ENCODE measurements around the gene OSBPL2.

Gene OSBPL2

DNA sequence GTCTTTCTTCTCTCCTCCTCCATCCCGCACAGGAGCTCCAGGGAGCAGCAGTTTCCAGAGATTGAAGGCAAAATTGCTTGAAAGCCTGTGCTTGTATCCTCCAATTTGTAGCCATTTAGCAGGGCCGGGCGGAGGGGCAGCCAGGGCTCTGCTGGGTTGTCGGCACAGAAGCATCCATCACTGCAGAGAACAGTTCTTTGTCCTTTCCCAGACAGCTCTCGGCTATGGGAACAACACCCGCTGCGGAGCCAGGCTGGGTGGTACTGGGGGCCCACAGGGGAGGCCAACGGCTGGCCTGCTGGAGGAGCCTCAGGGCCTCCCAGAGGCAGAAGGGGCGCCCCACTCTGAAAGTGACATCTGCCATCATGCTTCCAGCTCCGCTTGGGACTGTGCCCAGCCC lies 26.0 kb upstream of the OSBPL2 start:
- Mint-ChIP-seq H3K9me3 (no peaks in the 10 kb centered on the region), H3K36me3 (ENCODE audit: low read depth) (peaks cover 2% of the 10 kb centered on the region), H3K27me3 (peaks cover 26% of the 10 kb centered on the region), H3K4me1 (ENCODE audit: low read depth) (no peaks in the 10 kb centered on the region), H3K27ac (no peak overlapping the region), H3K4me3 (no peak overlapping the region)
- DNase-seq = no peak

DNA sequence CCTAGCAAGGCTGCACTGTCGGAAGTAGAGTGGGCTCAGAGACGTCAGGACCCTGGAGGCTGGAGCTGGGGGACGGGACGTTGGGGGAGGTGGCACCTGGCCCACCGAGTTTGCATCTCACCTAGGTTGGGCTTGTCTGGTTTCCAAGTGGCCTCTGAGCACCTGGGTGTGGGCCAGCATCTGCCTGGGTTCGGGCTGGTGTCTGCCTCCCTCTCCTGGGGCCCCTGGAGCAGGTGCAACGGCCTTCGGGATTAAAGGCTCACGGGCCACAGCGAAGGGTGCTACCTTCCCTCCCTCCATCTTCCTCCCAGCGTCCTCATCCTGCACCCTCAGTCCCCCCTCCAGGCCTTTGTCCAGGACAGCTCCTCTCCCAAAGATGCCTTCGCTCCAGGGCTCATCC lies 24.3 kb upstream of the OSBPL2 start:
- Mint-ChIP-seq H3K4me3 (no peak overlapping the region), H3K4me1 (ENCODE audit: low read depth) (peaks cover 2% of the 10 kb centered on the region), H3K27me3 (peaks cover 41% of the 10 kb centered on the region), H3K36me3 (ENCODE audit: low read depth) (no peaks in the 10 kb centered on the region), H3K27ac (no peak overlapping the region), H3K9me3 (no peaks in the 10 kb centered on the region)
- no peak for DNase-seq

DNA sequence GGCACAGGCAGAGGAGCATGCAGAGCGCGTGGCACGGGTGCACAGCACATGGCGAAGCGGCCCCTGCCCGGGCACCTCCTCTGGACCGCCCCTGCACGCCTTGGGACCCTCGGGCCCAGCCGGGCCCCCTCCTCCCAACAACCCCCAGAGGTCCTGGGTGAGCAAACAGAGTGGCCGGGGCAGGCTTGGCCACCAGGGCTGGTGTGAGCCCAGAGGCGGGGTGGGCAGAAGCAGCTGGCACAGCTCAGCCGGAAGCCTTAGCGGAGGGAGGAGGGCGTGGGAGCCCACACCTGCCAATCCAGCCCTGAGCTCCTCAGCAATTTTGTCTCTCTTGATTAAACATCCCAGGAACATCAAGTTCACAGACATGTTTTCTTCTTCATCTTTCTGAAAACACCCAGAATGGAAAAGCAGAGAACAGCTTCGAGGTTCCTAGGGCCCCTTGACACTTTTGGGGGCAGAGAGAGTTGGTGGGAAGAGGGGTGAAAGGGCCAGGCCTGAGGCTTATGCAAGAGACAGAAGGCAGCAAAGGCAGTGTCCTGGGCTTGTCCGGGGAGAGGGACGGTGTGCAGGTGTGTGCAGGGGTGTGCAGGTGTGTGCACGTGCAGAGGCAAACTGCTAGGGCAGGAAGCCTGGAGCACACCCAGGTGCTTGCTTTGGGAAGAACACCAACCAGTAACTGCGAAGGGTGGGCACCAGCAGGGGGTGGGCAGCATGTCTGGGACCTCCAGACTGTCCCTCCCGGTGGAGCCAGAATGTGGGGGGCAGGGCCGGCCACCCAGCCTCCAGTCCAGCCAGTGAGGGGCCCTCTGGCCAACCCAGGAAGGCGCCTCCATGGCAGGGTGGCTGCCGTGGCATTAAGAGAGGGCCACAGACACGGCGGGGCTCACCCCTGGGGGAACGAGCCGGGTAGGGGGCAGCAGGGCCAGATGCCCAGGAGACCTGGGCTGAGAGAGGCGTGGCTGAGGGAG lies 23.0 kb upstream of the OSBPL2 start:
- Mint-ChIP-seq H3K36me3 (ENCODE audit: low read depth) (no peaks in the 10 kb centered on the region), H3K27ac (no peak overlapping the region), H3K4me1 (ENCODE audit: low read depth) (peaks cover 4% of the 10 kb centered on the region), H3K9me3 (no peaks in the 10 kb centered on the region), H3K4me3 (no peak overlapping the region), H3K27me3 (peaks cover 47% of the 10 kb centered on the region)
- no peak for DNase-seq

DNA sequence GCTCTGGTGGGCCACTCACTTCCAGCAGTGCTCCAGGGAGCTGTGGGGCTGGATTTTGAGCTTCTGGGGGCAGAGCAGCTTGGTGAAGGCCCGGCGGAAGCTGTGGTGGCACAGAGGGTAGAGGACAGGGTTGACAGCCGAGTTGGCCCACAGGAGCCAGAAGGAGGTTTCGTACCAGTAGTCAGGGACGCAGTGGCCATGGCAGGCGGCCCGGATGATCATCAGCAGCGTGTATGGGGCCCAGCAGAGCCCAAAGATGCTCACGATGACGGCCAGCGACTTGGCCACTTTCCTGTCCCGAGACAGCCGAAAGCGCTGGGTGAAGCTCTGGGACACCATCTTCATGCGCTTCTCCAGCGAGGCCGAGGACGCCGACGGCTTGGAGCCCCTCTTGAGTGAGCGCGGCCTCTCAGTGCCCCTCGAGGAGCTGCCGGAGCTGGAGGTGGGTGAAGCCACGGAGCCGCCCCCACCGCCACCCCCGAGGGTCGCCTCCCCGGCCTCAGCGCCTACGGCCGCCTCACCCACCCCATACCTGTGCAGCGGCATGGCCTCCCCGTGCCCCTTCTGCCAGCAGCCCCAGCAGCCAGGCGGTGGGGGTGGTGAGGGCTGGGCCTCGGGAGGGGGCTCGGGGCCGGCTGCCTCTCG lies 22.2 kb upstream of the OSBPL2 start:
- Mint-ChIP-seq H3K27ac (no peak overlapping the region), H3K4me3 (no peak overlapping the region), H3K36me3 (ENCODE audit: low read depth) (no peaks in the 10 kb centered on the region), H3K27me3 (peaks cover 50% of the 10 kb centered on the region), H3K4me1 (ENCODE audit: low read depth) (peaks cover 5% of the 10 kb centered on the region), H3K9me3 (no peaks in the 10 kb centered on the region)
- DNase-seq = no peak

DNA sequence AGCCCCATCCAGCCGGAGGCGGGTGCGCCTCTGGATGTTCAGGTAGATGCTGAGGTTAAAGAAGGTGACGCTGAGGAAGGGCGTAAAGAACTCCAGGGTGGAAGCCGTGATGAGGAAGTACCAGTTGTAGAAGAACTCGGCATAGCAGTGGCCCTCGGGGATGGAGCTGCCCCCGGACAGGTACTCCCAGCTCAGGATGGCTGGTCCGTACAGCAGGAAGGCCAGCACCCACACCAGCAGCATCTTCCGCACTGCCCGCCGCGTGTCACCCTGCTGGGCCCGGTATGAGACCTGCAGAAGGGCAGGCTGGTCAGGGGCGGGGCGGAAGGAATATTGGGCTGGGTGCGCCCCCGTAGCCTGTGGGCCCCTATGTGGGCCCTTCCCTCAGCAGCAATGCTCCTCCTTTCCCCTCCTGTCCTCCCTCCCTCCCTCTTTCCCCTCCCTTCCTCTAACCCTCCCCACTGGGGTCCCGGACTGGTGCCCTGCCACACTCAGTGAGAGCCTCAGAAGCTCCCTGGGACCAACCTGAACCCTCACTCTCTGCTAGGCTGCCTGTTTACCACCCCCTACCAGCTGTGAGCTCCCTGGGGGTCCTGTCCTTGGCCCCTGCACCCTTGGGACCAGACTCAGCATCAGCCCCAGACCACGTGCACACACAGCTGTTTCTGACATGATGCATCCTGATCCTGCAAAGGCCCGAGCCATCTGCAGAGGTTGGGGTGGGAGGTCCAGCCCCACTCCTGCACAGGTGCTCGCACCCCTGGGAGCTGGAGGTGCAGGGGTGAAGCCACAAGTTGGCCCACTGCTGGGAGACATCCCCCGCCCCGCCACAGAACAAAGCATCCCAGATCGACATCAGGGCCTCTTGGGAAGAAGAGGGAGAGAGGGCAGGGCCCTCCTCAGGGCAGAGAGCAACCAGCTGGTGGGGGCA lies 21.4 kb upstream of the OSBPL2 start:
- Mint-ChIP-seq H3K36me3 (ENCODE audit: low read depth) (no peaks in the 10 kb centered on the region), H3K27me3 (peaks cover 58% of the 10 kb centered on the region), H3K9me3 (no peaks in the 10 kb centered on the region), H3K27ac (no peak overlapping the region), H3K4me1 (ENCODE audit: low read depth) (peaks cover 5% of the 10 kb centered on the region), H3K4me3 (no peak overlapping the region)
- DNase-seq = no peak

DNA sequence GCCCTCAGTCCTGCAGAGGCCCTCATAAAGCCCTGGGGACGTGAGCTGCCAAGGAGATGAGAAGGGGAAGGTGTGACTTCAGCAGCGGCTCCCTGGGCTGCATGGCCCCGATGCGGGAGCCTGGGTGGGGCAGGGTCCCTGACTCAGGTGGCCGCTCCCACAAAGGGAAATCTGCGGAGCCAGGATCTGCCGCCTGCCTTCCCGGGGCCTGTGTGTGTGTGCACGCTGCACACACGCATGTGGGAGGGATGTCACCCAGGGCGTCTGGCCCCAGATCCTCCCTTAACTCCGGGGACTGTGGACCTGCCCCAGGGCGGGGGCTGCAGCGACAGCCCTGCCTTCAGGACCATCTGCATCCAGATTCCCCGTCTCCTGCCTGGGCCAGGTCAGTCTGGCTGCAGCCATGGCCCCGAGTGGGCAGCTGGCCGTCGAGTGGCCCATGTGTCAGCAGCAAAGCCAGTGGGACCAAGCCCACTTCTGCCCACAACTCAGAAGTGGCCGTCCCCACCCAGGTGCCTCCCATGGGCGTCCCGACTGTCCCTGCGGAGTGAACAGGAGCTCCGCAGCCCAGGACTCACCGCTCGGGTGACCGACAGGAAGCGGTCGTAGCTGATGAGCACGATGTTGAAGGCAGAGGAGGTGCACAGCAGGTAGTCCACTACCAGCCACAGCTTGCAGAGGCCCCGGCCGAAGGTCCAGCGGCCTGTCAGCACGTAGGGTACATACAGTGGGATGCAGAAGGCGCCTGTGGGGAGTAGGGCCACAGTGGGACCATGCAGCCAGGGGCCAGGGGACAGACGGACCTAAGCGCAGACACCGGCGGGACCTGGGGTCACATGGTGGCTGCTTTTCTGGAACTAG lies 20.2 kb upstream of the OSBPL2 start:
- H3K36me3 Mint-ChIP-seq (ENCODE audit: low read depth) = no peaks in the 10 kb centered on the region
- peaks cover 5% of the 10 kb centered on the region for H3K4me1 Mint-ChIP-seq (ENCODE audit: low read depth)
- no peaks in the 10 kb centered on the region for H3K9me3 Mint-ChIP-seq
- H3K27me3 Mint-ChIP-seq = peaks cover 65% of the 10 kb centered on the region
- H3K27ac Mint-ChIP-seq = no peak overlapping the region
- DNase-seq = no peak
- no peak overlapping the region for H3K4me3 Mint-ChIP-seq

DNA sequence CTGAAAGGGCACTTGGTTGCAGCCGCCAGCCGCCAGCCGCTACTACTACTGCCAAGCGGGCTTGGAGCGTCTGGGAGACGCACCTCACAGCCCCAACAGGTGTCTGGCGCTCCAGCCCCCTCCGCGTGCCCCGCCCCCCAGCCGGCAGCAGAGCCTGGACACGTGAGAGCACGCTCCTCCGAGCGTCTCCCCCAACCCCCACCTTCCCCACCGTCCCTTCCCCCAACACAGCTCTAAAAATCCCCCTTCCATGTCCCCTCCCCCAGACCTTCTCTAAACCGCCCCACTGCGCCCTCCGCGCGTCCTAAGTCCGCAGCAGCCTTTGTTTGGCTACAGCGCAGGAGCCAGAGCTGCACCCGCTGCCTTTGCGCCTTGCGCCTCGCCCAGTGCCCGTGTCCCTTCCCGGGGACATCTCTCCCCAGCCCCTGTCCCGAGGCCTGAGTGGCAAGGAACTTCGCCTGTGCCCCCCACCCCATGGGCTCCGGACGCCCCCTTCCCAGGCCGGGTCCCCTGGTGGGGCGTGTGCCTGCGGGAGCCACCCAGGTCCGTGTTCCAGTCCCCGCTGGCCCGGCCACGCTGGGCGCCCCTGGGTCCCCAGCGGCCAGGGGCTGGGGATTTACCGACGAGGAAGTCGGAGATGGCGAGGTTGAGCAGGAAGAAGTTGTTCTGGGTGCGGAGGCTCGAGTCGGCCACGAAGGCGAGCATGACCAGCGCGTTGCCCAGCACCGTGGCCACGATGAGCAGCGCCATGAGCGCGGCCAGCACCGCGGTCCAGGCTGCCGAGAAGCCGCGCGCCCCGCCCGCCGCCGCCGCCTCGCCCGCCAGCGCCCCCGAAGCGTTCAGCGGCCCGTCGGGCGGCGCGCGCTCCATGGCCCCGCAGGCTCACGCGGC lies 19.0 kb upstream of the OSBPL2 start:
- Mint-ChIP-seq H3K27ac (no peak overlapping the region), H3K27me3 (peaks cover 66% of the 10 kb centered on the region), H3K36me3 (ENCODE audit: low read depth) (no peaks in the 10 kb centered on the region), H3K4me1 (ENCODE audit: low read depth) (peaks cover 5% of the 10 kb centered on the region), H3K4me3 (no peak overlapping the region), H3K9me3 (no peaks in the 10 kb centered on the region)
- no peak for DNase-seq

DNA sequence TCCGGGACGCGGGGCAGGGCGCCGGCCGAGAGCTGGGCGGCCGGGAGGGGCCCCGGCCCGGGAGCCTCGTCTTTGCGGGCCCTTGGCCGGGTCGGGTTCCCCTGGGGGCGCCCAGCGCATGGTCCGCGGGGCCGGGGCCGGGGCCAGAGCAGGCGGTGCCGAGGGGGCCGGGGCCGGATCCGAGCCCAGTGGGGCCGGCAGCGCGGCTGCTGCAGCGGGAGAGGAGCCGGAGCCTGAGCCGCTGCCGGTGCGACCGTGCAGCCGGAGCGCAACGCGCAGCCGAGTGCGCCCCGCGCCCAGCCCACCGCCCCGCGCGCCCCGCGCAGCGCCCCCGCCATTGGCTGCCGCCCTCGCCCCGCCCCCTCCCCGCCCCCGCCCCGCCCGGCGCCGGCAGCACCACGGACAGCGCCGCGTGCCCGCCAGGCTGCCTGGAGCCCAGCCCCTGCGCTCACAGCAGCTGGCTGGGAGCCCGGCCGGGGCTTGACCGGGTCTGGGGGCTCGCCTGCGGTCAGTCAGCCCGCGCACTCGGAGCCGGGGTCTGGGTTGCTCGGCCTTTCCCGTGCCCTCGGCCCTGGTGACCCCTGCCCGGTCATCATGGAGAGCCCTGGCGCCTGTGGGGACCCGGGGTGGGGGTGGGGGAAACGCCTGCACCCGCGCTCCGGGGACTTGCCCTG lies 18.2 kb upstream of the OSBPL2 start, which contains the start of gene HRH3:
Gene HRH3, minus strand, starts transcription at position 287 of the 674 bp plus-strand sequence. CDS start 308 bp downstream, outside the sequence.
- Mint-ChIP-seq H3K36me3 (ENCODE audit: low read depth) (no peaks in the 10 kb centered on the region), H3K9me3 (no peaks in the 10 kb centered on the region), H3K4me3 (no peak within 1 kb of the TSS), H3K27ac (no peak within 1 kb of the TSS), H3K4me1 (ENCODE audit: low read depth) (peaks cover 5% of the 10 kb centered on the region), H3K27me3 (peaks cover 69% of the 10 kb centered on the region)
- peak; percentile 70 for DNase-seq

DNA sequence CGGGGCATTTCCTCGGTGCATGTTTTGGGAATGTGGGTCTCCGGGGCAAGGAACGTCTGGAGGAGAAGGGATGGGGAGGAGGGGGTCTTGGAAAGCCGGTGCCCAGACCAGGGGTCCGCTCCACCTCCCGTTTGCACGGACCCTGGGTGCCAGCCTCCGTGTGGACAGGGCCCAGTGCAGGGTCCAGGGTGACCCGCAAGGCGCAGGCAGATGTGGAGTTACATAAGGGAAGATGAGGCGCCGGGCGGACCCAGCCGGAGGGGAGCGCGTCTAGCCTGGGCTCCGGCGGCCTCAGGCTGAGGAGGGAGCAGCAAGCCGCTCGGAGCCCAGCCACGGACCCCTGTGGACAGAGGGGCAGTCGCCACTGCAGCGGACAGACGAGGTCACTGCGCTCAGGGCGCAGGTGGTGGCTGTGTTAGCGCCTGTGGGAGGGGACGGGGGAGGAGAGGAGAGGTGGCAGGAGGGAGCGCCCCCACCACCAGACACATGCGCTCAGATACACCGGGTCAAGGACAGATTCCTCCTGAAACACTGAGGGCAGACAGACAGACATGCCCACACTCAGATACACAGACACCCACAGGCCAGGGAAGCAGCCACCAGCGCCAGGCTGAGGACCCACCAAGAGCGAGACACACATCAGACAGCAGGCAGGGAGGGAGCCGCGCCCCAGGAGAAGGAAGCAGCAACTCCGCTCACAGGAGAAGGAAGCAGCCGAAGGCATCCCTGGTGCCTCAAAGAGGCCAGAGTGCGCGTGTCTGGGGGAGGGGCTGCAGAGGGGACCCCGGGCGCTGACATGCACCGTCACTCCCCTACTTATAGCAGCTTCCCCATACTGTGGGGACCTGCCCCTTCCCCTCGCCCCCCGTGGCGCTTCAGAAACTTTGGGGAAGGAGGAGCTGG lies 17.4 kb upstream of the OSBPL2 start:
- no peaks in the 10 kb centered on the region for H3K9me3 Mint-ChIP-seq
- peaks cover 5% of the 10 kb centered on the region for H3K4me1 Mint-ChIP-seq (ENCODE audit: low read depth)
- no peak overlapping the region for H3K4me3 Mint-ChIP-seq
- H3K27ac Mint-ChIP-seq = no peak overlapping the region
- H3K36me3 Mint-ChIP-seq (ENCODE audit: low read depth) = no peaks in the 10 kb centered on the region
- H3K27me3 Mint-ChIP-seq = peaks cover 77% of the 10 kb centered on the region
- DNase-seq = no peak

DNA sequence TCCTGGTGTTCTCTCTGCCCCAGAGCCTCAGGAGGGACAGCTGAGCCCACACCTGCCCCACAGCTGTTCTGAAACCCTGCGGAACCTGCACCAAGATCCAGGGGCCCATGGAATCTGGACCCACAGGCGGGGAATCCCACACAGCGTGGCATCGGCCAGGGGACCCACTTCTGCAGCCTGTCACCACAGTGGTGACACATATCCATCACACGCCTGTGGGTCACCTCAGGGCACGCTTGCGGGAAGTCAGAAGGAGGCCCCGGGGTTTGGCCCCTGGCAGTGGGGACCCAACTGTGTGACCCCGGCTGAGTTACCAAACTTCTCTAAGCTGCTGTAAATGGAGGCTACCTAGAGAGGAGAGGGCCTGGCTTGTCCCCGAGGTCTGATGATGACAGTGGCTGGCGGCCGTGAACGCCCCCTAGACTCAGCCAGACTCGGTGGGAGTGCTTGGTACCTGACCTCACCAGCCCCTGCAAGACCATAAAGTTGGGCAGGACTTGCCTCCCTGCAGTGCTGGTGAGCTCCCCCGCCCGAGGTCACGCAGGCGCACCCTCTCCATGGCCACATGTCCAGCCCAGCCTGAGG lies 16.0 kb upstream of the OSBPL2 start:
- Mint-ChIP-seq H3K9me3 (no peaks in the 10 kb centered on the region), H3K27ac (no peak overlapping the region), H3K4me3 (no peak overlapping the region), H3K4me1 (ENCODE audit: low read depth) (peaks cover 5% of the 10 kb centered on the region), H3K36me3 (ENCODE audit: low read depth) (no peaks in the 10 kb centered on the region), H3K27me3 (peaks cover 80% of the 10 kb centered on the region)
- no peak for DNase-seq

DNA sequence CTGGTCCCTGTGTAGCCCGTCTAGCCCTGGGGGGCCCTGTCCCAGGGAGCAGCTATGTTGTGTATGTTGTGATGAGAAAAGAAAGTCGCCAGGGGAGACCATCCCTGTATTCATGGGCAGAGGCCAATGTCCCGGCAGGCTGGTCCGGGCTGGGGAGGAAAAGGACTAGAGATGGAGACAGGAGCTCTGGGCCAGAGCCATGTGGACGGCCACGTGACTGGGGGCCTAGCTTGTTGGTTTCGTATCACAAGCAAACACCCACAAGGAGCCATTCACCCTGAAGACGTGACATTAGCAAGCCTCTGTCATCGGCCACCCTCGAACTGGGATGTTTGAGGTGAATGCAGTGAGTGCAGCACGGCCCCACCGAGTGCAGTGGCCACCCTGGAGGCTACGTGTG lies 15.3 kb upstream of the OSBPL2 start:
- H3K9me3 Mint-ChIP-seq = no peaks in the 10 kb centered on the region

More for the DNA sequence above, 15.3 kb upstream of the OSBPL2 start:
- peaks cover 5% of the 10 kb centered on the region for H3K4me1 Mint-ChIP-seq (ENCODE audit: low read depth)
- no peak for DNase-seq
- H3K27me3 Mint-ChIP-seq = peaks cover 76% of the 10 kb centered on the region
- no peaks in the 10 kb centered on the region for H3K36me3 Mint-ChIP-seq (ENCODE audit: low read depth)
- no peak overlapping the region for H3K4me3 Mint-ChIP-seq
- H3K27ac Mint-ChIP-seq = no peak overlapping the region
